UCSD-AML1 (cell line): ENCODE measurements around the gene RAPGEF2.

Experiments
- DNase-seq: peaks from one replicate; lab custom pipeline; 2025; ENCODE audit not compliant: unreplicated experiment; lab: John Stamatoyannopoulos, UW

RAPGEF2 gene

GRCh38 chr4:159129814-159130550 is 27.1 kb downstream of the RAPGEF2 start:
- no peak for DNase-seq

- no peak for DNase-seq
Measured at GRCh38 chr4:159131564-159131963, 28.7 kb downstream of the RAPGEF2 start.

- no peak for DNase-seq
Measured at GRCh38 chr4:159134429-159134828, 31.6 kb downstream of the RAPGEF2 start.

GRCh38 chr4:159137176-159137575 is 34.3 kb downstream of the RAPGEF2 start:
- no peak for DNase-seq

GRCh38 chr4:159138436-159138835 is 35.6 kb downstream of the RAPGEF2 start:
- DNase-seq = no peak

GRCh38 chr4:159141193-159141592 is 38.3 kb downstream of the RAPGEF2 start:
- no peak for DNase-seq

GRCh38 chr4:159142241-159142640 is 39.4 kb downstream of the RAPGEF2 start:
- DNase-seq = no peak

- no peak for DNase-seq
Measured at GRCh38 chr4:159142681-159143384, 40.0 kb downstream of the RAPGEF2 start.

- DNase-seq = no peak
Measured at GRCh38 chr4:159143687-159144086, 40.8 kb downstream of the RAPGEF2 start.

GRCh38 chr4:159144112-159144694 is 41.3 kb downstream of the RAPGEF2 start:
- DNase-seq = no peak

GRCh38 chr4:159145318-159145991 is 42.6 kb downstream of the RAPGEF2 start:
- DNase-seq = no peak

- no peak for DNase-seq
Measured at GRCh38 chr4:159145992-159146330, 43.1 kb downstream of the RAPGEF2 start.

- DNase-seq = no peak
Measured at GRCh38 chr4:159146488-159146887, 43.6 kb downstream of the RAPGEF2 start.

- no peak for DNase-seq
Measured at GRCh38 chr4:159148441-159148840, 45.6 kb downstream of the RAPGEF2 start.

- DNase-seq = no peak
Measured at GRCh38 chr4:159149666-159150065, 46.8 kb downstream of the RAPGEF2 start.

- no peak for DNase-seq
Measured at GRCh38 chr4:159150396-159150795, 47.5 kb downstream of the RAPGEF2 start.

- no peak for DNase-seq
Measured at GRCh38 chr4:159150821-159151390, 48.0 kb downstream of the RAPGEF2 start.

- no peak for DNase-seq
Measured at GRCh38 chr4:159151689-159152088, 48.8 kb downstream of the RAPGEF2 start.

GRCh38 chr4:159152181-159152580 is 49.3 kb downstream of the RAPGEF2 start:
- no peak for DNase-seq

- DNase-seq = no peak
Measured at GRCh38 chr4:159153669-159154068, 50.8 kb downstream of the RAPGEF2 start.

- no peak for DNase-seq
Measured at GRCh38 chr4:159155119-159155518, 52.2 kb downstream of the RAPGEF2 start.
